GM21786 (cell line): ENCODE data around the gene CYP2B6.
"Not testable (repeated sequence)": the region's sequence is repeated elsewhere in the genome, so short reads cannot be mapped to it uniquely, and the experiment has no call there.

Experiments
- ATAC-seq: cut with Tn5 transposase; IDR thresholded peaks from one replicate; pipeline ENCODE4 v1.9.1; 2021; ENCODE audit not compliant: unreplicated experiment

The CYP2B6 gene

DNA sequence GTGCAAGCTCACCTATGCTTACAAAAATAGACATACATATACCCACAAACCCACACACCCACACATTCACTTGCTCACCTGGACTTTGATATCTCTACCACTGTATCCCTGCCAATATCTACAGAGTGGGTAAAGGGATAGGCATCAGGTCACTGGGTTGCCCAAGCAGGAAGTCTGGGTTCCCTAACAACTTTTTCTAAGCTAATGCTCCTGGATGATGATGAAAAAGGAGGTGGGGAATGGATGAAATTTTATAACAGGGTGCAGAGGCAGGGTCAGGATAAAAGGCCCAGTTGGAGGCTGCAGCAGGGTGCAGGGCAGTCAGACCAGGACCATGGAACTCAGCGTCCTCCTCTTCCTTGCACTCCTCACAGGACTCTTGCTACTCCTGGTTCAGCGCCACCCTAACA is at the start of gene CYP2B6:
TSS of gene CYP2B6 (plus strand) at position 311 of the 410 bp plus-strand sequence. CDS start at position 335, 24 bp downstream.
- no peak for ATAC-seq

DNA sequence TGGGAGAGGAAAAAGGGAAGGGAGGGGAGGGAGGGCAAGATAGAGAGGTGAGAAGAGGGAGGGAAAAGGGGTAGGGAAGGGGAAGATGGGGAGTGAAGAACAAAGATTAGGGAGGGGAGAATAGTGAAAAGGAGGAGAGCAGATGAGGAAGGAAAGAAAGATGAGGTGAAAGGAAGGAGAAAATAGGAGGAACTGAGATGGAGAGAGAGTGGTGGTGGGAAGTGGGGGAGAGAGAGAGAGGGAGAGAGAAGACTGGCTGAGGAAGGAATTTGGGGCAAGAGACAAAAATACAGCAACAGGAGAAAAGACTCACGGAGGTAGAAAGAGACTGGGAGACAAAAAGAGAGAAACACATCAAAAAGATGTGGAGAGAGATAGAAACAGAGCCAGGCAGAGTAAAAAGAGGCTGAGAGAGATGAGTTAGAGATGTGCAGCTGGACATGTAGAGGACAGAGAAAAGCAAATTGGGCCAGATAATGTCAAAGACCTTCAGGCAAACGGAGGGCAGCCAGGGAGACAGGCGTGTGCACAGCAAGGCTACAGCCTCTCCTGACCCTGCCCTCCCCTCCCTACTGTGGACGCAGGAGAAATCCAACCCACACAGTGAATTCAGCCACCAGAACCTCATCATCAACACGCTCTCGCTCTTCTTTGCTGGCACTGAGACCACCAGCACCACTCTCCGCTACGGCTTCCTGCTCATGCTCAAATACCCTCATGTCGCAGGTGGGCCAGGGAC is 49.4 kb upstream of the CYP2B6 start:
- no peak for ATAC-seq

DNA sequence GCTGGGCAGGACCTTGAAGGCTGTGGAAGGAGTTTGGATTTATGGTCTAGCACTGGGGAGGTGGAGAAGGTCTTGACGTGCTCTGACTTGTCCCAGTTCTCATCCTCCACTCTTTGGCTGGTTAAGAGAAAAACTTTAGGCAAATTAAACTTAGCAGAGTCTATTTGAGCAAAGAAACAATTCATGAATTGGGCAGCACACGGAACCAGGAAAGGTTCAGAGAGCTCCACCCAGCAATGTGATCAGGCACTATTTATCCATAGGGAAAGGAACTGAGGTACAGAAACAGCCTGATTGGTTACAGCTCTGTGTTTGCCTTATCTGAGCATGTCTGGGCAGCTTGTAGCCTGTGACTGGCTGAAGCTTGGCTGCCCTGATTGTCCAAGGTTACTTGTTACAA is 45.4 kb upstream of the CYP2B6 start:
- ATAC-seq: no peak

- ATAC-seq: no peak
These were observed 44.0 kb upstream of the CYP2B6 start for GRCh38 chr19:40947114-40947513.

DNA sequence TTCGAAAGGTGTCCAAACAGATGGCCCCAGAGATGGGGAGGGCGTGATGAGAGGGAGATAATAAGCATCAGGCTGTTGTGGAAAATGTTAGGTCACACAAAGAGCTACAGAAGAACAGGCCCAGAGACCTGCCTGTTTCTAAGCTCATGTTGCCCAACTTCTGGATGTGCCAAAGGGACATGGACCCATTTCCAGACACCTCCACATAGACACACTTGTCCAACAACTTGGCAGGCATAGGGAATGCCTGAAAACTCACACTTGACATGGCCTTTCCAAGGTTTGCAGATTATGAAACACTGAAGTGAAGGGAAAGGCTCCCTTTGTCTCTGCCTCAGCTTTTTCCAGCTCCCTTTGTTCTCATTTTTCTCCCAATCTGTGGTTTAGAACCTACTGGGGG is 43.5 kb upstream of the CYP2B6 start:
- no peak for ATAC-seq

DNA sequence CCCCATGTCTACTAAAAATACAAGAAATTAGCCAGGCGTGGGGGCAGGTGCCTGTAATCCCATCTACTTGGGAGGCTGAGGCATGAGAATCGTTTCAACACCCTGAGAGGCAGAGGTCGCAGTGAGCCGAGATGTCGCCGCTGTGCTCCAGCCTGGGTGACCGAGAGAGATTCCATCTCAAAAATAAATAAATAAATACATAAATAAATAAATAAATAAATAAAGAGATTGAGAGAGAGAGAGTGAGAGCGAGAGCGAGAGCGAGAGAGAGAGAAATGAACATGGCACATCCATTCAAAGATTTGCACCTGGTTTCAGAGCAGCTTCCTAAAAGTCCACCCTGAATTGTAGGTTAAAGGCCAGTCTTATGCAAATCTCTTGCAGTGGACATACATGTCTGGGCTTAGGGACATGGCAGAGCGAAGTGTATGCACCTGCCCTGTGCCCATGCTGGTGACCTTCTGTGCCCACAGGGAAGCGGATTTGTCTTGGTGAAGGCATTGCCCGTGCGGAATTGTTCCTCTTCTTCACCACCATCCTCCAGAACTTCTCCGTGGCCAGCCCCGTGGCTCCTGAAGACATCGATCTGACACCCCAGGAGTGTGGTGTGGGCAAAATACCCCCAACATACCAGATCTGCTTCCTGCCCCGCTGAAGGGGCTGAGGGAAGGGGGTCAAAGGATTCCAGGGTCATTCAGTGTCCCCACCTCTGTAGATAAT is 42.3 kb upstream of the CYP2B6 start:
- no peak for ATAC-seq

DNA sequence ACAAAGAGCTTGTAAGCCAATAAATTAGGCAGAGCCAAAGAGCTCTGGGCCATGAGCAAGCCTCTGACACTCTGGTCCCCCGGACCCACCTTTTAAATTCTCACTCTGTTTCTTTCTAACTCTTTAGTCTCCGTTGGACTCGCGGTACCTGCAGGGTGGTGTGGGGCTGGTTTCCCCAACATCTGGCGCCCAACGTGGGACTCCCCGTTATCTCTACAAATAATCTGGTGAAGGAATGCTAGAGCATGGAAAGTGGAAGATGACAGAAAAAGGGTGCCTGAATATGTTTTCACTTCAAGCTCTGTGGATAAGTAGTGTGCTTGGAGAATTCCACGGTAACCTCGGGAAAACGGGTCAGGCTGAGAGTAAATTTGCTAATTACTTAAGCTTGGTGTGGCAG is 36.5 kb upstream of the CYP2B6 start:
- no peak for ATAC-seq

- no peak for ATAC-seq
These were observed 31.7 kb upstream of the CYP2B6 start for GRCh38 chr19:40959338-40959737.

DNA sequence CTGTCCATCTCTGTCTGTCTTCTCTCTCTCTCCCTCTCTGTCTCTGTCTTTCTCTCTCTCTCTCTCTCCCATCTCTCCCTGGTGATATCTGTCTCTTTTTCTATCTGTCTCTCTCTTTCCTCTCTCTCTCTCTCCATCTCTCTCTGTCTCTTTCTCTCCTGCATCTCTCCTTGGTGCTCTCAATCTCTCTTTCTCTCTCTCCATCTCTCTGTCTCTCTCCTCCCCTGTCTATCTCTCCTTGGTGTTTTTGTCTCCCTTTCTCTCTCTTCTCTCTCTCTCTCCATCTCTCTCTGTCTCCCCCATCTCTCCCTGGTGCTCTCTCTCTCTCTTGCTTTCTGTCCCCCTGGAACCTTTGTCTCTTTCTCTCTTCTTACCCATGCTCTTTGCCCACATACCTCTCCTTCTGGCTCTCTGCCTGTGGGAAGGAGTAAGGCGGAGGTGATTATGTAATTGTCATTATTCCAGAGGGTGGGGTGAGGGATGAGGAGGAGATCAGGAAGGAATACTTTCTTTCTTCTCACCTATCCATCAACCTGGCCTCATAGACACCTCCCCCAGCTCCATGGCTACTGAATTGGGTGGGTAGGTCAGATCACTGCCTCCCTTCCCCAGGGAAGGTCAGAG is 30.9 kb upstream of the CYP2B6 start:
- ATAC-seq: no peak

DNA sequence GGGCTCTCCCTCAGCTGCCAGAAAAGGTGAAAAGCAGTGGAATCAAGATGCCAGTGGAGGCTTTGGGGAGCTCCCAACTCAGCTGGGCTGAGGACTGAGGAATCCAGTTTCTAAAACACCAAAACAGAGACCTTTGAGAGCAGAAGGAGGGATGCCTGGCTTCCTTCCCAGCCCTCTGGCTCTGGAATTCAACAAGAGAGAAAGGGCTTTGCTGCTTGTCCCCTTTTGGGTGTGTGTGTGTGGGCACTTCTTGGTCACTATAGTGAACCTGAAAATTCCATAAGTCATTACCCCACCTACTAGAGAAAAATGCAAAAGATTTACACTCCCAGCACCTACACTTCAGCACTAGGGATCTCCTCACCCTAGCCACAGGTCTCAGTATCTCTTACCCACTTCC is 30.3 kb upstream of the CYP2B6 start:
- ATAC-seq: no peak

GRCh38 chr19:40962460-40962961 is 28.6 kb upstream of the CYP2B6 start:
- no peak for ATAC-seq

GRCh38 chr19:40964361-40964760 is 26.7 kb upstream of the CYP2B6 start:
- not testable (repeated sequence) for ATAC-seq

- ATAC-seq: not testable (repeated sequence)
These were observed 25.7 kb upstream of the CYP2B6 start for GRCh38 chr19:40965351-40965750.

- ATAC-seq: not testable (repeated sequence)
These were observed 24.5 kb upstream of the CYP2B6 start for GRCh38 chr19:40966591-40966990.

- not testable (repeated sequence) for ATAC-seq
These were observed 23.0 kb upstream of the CYP2B6 start for GRCh38 chr19:40968065-40968464.

DNA sequence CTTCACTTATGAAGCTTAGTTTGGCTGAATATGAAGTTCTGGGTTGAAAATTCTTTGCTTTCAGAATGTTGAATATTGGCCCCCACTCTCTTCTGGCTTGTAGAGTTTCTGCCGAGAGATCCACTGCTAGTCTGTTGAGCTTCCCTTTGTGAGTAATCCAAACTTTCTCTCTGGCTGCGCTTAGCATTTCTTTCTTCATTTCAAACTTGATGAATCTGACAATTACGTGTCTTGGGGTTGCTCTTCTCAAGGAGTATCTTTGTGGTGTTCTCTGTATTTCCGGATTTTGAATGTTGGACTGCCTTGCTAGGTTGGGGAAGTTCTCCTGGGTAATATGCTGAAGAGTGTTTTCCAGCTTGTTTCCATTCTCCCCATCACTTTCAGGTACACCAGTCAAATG is 21.4 kb upstream of the CYP2B6 start:
- ATAC-seq: not testable (repeated sequence)

GRCh38 chr19:40970396-40971345 is 20.4 kb upstream of the CYP2B6 start:
- not testable (repeated sequence) for ATAC-seq

GRCh38 chr19:40974633-40975037 is 16.4 kb upstream of the CYP2B6 start:
- no peak for ATAC-seq

- ATAC-seq: no peak
These were observed 14.9 kb upstream of the CYP2B6 start for GRCh38 chr19:40976134-40976533.

DNA sequence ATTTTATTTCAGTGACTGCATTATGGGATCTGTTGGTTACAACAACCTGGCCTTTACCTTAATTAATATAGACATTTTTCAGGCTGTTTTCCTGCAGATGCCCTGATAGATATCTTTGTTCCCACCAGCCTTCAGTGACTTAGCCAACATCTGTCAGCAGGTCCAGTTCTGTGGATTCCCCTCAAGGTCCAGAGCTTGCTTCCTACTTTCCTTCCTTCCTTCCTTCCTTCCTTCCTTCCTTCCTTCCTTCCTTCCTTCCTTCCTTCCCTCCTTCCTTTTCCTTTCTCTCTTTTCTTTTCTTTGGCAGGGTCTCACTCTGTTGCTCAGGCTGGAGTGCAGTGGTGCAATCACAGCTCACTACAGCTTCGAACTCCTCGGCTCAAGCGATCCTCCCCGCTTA is 14.4 kb upstream of the CYP2B6 start:
- no peak for ATAC-seq

DNA sequence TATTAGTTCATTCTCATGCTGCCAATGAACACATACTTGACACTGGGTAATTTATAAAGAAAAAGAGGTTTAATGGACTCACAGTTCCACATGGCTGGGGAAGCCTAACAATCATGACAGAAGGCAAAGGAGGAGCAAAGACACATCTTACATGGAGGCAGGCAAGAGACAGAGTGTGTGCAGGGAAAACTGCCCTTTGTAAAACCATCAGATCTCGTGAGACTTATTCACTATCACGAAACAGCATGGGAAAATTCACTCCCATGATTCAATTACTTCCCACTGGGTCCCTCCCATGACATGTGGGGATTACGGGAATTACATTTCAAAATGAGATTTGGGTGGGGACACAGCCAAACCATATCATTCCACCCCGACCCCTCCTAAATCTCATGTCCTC is 11.3 kb upstream of the CYP2B6 start:
- not testable (repeated sequence) for ATAC-seq
